Measurements from ENCODE around the gene EFTUD2. TPM values are rescaled to one million over a fixed set of nuclear protein-coding genes. Genes with fewer than 3 reads are reported as not detected.

Gene EFTUD2
- total RNA-seq, 1 donor from 2014 or later: 78.1 TPM

DNA sequence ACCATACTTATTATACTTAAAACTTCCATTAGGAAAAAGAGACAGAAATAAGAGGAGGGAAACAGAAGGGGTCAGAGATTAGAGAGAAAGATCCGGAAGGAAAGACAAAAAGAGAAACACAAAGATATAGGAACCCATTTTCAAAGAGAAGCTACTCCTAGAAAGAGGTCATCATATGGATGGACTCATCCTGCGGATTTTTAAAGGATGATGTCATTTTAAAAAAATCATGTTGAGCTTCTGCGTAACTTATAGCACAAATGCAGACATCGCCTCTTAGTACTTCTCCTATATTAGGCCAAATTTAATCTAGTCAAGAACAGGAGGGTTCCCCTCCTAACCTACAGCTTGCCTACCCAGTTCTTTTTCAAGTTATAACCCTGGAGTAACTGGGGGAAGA lies 18.1 kb downstream of the EFTUD2 start:
- TF ChIP-seq CTCF (conservative IDR thresholded peaks at IDR 0.05; ENCODE audit: low read depth, low read length): no peak
- H3K4me3 ChIP-seq (ENCODE audit: low read depth, low read length): no peak overlapping the region
- DNase-seq (ENCODE audit: low read depth): no peak

- no peak for DNase-seq (ENCODE audit: low read depth)
- TF ChIP-seq CTCF (conservative IDR thresholded peaks at IDR 0.05; ENCODE audit: low read depth, low read length): no peak
- H3K4me3 ChIP-seq (ENCODE audit: low read depth, low read length): no peak overlapping the region
Observed at GRCh38 chr17:44880062-44880461, 19.2 kb downstream of the EFTUD2 start.

GRCh38 chr17:44879376-44879775 lies 19.9 kb downstream of the EFTUD2 start:
- TF ChIP-seq CTCF (conservative IDR thresholded peaks at IDR 0.05; ENCODE audit: low read depth, low read length): no peak
- no peak overlapping the region for H3K4me3 ChIP-seq (ENCODE audit: low read depth, low read length)
- no peak for DNase-seq (ENCODE audit: low read depth)

GRCh38 chr17:44878627-44879221 lies 20.5 kb downstream of the EFTUD2 start:
- TF ChIP-seq CTCF (conservative IDR thresholded peaks at IDR 0.05; ENCODE audit: low read depth, low read length): peak; percentile 66
- DNase-seq (ENCODE audit: low read depth): no peak
- H3K4me3 ChIP-seq (ENCODE audit: low read depth, low read length): no peak overlapping the region

DNA sequence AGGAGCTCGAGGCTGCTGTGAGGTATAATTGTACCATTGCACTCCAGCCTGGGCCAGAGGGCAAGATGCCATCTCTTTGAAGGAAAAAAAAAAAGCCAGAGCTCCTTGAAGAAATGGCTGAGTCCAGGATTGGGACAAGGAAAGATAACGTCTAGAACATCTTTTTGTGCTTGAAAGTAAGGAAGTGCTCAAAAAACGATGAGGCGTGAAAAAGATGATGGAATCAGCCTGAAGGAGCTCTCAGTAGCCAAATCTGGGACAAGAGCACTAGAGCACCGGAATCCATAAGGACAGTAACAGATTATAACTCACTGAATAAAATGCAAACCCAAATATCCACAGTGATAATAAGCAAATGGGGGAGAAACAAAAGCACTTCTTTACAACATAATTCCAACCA lies 22.1 kb downstream of the EFTUD2 start:
- no peak overlapping the region for H3K4me3 ChIP-seq (ENCODE audit: low read depth, low read length)
- no peak for TF ChIP-seq CTCF (conservative IDR thresholded peaks at IDR 0.05; ENCODE audit: low read depth, low read length)
- DNase-seq (ENCODE audit: low read depth): no peak

GRCh38 chr17:44875761-44876160 lies 23.5 kb downstream of the EFTUD2 start:
- no peak for TF ChIP-seq CTCF (conservative IDR thresholded peaks at IDR 0.05; ENCODE audit: low read depth, low read length)
- no peak for DNase-seq (ENCODE audit: low read depth)
- H3K4me3 ChIP-seq (ENCODE audit: low read depth, low read length): no peak overlapping the region

DNA sequence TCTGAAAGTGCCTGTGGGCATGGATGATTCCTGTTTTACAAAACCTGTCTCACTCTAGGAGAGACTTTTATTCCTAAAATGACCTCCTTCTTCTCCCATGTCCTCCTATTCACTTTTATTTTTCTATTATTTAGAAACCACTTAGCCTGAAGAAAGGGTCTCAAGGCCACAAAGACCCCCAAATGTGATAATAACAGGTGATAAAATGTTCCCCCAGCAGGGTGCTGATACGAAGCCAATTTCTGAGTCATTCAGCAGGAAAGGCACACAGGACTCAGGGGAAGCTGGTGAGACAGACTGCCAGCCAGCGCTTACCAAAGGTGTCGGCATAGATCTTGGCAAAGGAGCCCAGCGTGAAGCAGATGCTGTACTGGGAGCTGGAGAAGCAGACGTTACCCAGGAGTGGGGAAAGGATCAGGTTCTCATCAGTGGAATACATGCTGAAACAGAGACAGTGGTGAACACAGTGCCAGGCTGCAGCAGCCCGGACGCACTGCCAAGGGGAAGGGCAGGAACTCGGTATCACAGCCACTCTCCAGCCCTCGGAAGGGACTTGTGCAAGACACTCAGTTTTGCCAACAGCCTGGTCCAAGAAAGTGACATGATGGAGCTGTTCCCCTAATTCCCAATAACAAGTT lies 27.0 kb downstream of the EFTUD2 start:
- no peak overlapping the region for H3K4me3 ChIP-seq (ENCODE audit: low read depth, low read length)
- DNase-seq (ENCODE audit: low read depth): no peak
- no peak for TF ChIP-seq CTCF (conservative IDR thresholded peaks at IDR 0.05; ENCODE audit: low read depth, low read length)
